Measurements from ENCODE around the gene GSTK1.

DNA sequence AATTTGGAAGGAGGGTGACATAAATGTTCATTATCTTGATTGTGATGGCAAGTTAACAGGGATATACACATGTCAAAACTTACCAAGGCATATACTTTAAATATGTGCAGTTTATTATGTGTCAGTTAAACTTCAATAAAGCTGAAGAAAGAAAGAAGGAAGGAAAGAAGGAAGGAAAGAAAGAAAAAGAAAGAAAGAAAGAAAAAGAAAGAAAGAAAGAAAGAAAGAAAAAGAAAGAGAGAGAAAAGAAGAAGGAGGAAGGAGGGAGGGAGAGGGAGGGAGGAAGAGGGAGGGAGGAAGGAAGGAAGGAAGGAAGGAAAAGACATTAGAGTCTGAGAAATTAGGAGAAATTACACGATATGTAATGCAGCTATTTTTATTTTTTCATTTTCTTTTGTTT, 15.9 kb upstream of the GSTK1 start:
- TF ChIP-seq, protein P1, sequence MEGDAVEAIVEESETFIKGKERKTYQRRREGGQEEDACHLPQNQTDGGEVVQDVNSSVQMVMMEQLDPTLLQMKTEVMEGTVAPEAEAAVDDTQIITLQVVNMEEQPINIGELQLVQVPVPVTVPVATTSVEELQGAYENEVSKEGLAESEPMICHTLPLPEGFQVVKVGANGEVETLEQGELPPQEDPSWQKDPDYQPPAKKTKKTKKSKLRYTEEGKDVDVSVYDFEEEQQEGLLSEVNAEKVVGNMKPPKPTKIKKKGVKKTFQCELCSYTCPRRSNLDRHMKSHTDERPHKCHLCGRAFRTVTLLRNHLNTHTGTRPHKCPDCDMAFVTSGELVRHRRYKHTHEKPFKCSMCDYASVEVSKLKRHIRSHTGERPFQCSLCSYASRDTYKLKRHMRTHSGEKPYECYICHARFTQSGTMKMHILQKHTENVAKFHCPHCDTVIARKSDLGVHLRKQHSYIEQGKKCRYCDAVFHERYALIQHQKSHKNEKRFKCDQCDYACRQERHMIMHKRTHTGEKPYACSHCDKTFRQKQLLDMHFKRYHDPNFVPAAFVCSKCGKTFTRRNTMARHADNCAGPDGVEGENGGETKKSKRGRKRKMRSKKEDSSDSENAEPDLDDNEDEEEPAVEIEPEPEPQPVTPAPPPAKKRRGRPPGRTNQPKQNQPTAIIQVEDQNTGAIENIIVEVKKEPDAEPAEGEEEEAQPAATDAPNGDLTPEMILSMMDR (IDR thresholded peaks at IDR 0.05), result no peak
- TF ChIP-seq EZH2 (IDR thresholded peaks at IDR 0.05; ENCODE audit: borderline replicate concordance, insufficient read depth, low read depth, low read length, poor library complexity, severe bottlenecking), result no peak

Measured in B cell (primary cell).